ENCODE data around the gene GUCD1.

The GUCD1 gene

GRCh38 chr22:24494528-24495364 is 60.2 kb downstream of the GUCD1 start, which contains the start of gene UPB1:
TSS of gene UPB1 (plus strand) at chr22:24495332. CDS start at chr22:24495404, 72 bp downstream.
- peak within 1 kb of the TSS; percentile 27 for H3K4me3 ChIP-seq (ENCODE audit: low read depth, low read length)
- DNase-seq (ENCODE audit: low read depth), result no peak

- peak overlapping the region; percentile 27 for H3K4me3 ChIP-seq (ENCODE audit: low read depth, low read length)
- DNase-seq (ENCODE audit: low read depth), result no peak
Measured at GRCh38 chr22:24494167-24494527, 60.8 kb downstream of the GUCD1 start.

- H3K4me3 ChIP-seq (ENCODE audit: low read depth, low read length), result no peak overlapping the region
- no peak for DNase-seq (ENCODE audit: low read depth)
Measured at GRCh38 chr22:24492391-24492790, 62.5 kb downstream of the GUCD1 start.

Data from skeletal muscle cell (primary cell).